Measurements from ENCODE around the gene GNPDA1. TPM values are rescaled to one million over a fixed set of nuclear protein-coding genes. Genes with fewer than 3 reads are reported as not detected.

The GNPDA1 gene
- total and polyA plus RNA-seq, 2 of the 4 experiments (the other 2 are of a cell fraction) = 23.1 to 60.6 TPM

GRCh38 chr5:141952020-141952419 lies 60.8 kb downstream of the GNPDA1 start:
- DNase-seq (no peak), ATAC-seq (ENCODE audit: low read depth) (no peak)
- no peak overlapping the region for H3K4me3 ChIP-seq (ENCODE audit: insufficient read depth, low read depth, low read length)
- in situ Hi-C loops (cut with MboI; ENCODE audit: low sequenced_read_pairs) (no loop called here), intact Hi-C loops (cut with micrococcal nuclease) (no loop called here), dilution Hi-C loops (cut with HindIII; ENCODE audit: low sequenced_read_pairs, unreplicated experiment) (no loop called here)
- H3K36me3 ChIP-seq (ENCODE audit: control insufficient read depth, insufficient read depth, low read length) = no peaks in the 10 kb centered on the region
- peaks cover 31% of the 10 kb centered on the region for H3K27me3 ChIP-seq (ENCODE audit: control insufficient read depth, insufficient read depth, low read length)
- no peak overlapping the region for H2AFZ ChIP-seq (replicated peaks; ENCODE audit: low read length, poor library complexity)
- no peak overlapping the region for H2BK15ac ChIP-seq (ENCODE audit: low read depth, low read length)
- H3K18ac ChIP-seq (ENCODE audit: low read depth, low read length) = no peak overlapping the region
- H3K9me1 ChIP-seq (ENCODE audit: insufficient read depth, low read length) = no peaks in the 10 kb centered on the region
- H2AK5ac ChIP-seq (ENCODE audit: low read depth, low read length) = no peak overlapping the region
- H4K20me1 ChIP-seq (ENCODE audit: insufficient read depth, low read length) = no peaks in the 10 kb centered on the region
- no peak overlapping the region for H3K14ac ChIP-seq (replicated peaks; ENCODE audit: low read depth, low read length)
- no peak overlapping the region for H4K8ac ChIP-seq (ENCODE audit: low read depth in 2 of 2, low read length in 2 of 2)
- H3K79me1 ChIP-seq (ENCODE audit: low read depth in 1 of 2, low read length in 2 of 2) = no peaks in the 10 kb centered on the region
- WGBS, 2 experiments (ENCODE audit: extremely low coverage in 2 of 2, insufficient read length in 1 of 2) = no CpG with 5 or more reads among the region's 2 CpGs
- no peak overlapping the region for H3K4me2 ChIP-seq (ENCODE audit: low read depth, low read length)
- H3K56ac ChIP-seq (ENCODE audit: extremely low read depth, insufficient read depth, low read length) = no peak overlapping the region
- no peak overlapping the region for H3K9ac ChIP-seq (ENCODE audit: low read depth, low read length)
- H2AK9ac ChIP-seq (replicated peaks; ENCODE audit: low read depth, low read length, poor library complexity) = no peak overlapping the region
- H2BK20ac ChIP-seq (ENCODE audit: low read depth, low read length) = no peak overlapping the region
- TF ChIP-seq RFX5 (IDR thresholded peaks at IDR 0.05; ENCODE audit: low read depth, low read length) (no peak), MAFK (IDR thresholded peaks at IDR 0.05; ENCODE audit: low read depth, low read length) (no peak), CEBPB (IDR thresholded peaks at IDR 0.05; ENCODE audit: low read depth, low read length) (no peak), MAZ (IDR thresholded peaks at IDR 0.05; ENCODE audit: borderline replicate concordance, low read depth, low read length) (no peak), SMC3 (IDR thresholded peaks at IDR 0.05; ENCODE audit: low read depth, low read length) (no peak), USF2 (IDR thresholded peaks at IDR 0.05; ENCODE audit: low read depth, low read length) (no peak), ELK1 (IDR thresholded peaks at IDR 0.05; ENCODE audit: borderline replicate concordance, low read depth, low read length) (no peak), FOS (IDR thresholded peaks at IDR 0.05; ENCODE audit: low read depth, low read length) (no peak), RAD21 (IDR thresholded peaks at IDR 0.05; ENCODE audit: low read length) (no peak), BHLHE40 (IDR thresholded peaks at IDR 0.05; ENCODE audit: low read depth, low read length) (no peak), NFE2L2 (IDR thresholded peaks at IDR 0.05; ENCODE audit: low read depth, low read length) (no peak), MXI1 (IDR thresholded peaks at IDR 0.05; ENCODE audit: borderline replicate concordance, low read depth, low read length) (no peak), CHD1 (IDR thresholded peaks at IDR 0.05; ENCODE audit: low read depth, low read length) (no peak), RCOR1 (IDR thresholded peaks at IDR 0.05; ENCODE audit: insufficient replicate concordance, low read length) (no peak), POLR2A (IDR thresholded peaks at IDR 0.05; ENCODE audit: low read depth, low read length) (no peak)
- TF ChIP-seq, protein P1, sequence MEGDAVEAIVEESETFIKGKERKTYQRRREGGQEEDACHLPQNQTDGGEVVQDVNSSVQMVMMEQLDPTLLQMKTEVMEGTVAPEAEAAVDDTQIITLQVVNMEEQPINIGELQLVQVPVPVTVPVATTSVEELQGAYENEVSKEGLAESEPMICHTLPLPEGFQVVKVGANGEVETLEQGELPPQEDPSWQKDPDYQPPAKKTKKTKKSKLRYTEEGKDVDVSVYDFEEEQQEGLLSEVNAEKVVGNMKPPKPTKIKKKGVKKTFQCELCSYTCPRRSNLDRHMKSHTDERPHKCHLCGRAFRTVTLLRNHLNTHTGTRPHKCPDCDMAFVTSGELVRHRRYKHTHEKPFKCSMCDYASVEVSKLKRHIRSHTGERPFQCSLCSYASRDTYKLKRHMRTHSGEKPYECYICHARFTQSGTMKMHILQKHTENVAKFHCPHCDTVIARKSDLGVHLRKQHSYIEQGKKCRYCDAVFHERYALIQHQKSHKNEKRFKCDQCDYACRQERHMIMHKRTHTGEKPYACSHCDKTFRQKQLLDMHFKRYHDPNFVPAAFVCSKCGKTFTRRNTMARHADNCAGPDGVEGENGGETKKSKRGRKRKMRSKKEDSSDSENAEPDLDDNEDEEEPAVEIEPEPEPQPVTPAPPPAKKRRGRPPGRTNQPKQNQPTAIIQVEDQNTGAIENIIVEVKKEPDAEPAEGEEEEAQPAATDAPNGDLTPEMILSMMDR (conservative IDR thresholded peaks at IDR 0.05; ENCODE audit: low read depth, low read length) = no peak
- no peaks in the 10 kb centered on the region for H3K9me3 ChIP-seq (ENCODE audit: control insufficient read depth, insufficient read depth, low read length)
- ChIA-PET POLR2A (ENCODE audit: unreplicated experiment) (no interaction called here), CTCF (interaction anchor here (1.0 to 1.3 kb wide), 2 partner anchors 9 to 28 kb away, joined by 4 read pairs; no protein-coding TSS in a partner anchor)
- H3K4ac ChIP-seq (ENCODE audit: low read depth, low read length) = no peak overlapping the region
- BruUV-seq (replicated peaks) = no TSS peak
- H3K4me1 ChIP-seq (ENCODE audit: control insufficient read depth, insufficient read depth, low read length) = no peaks in the 10 kb centered on the region
- no peak overlapping the region for H4K5ac ChIP-seq (ENCODE audit: low read depth, low read length)
- no peak overlapping the region for H4K91ac ChIP-seq (ENCODE audit: insufficient read depth, low read depth, low read length)
- H3K27ac ChIP-seq (ENCODE audit: insufficient read depth, low read length) = no peak overlapping the region
- H3K23ac ChIP-seq (ENCODE audit: low read depth, low read length) = no peak overlapping the region
- H2BK5ac ChIP-seq (ENCODE audit: low read depth, low read length, poor library complexity, severe bottlenecking) = no peak overlapping the region
- no peak overlapping the region for H2BK120ac ChIP-seq (ENCODE audit: low read depth, low read length)
